ENCODE measurements around the gene BLZF1. TPM values are rescaled to one million over a fixed set of nuclear protein-coding genes. Genes with fewer than 3 reads are reported as not detected.
"Not testable (repeated sequence)": the region's sequence is repeated elsewhere in the genome, so short reads cannot be mapped to it uniquely, and the experiment has no call there.

The BLZF1 gene
- total and polyA plus RNA-seq, 4 donors, result 14.9 to 27.3 (median 26.6) TPM

GRCh38 chr1:169368406-169368769, 393 bp downstream of the BLZF1 start:
- intact Hi-C loops (cut with DNase I), result loop anchor here in 1 of 2 donors (5.0 kb wide), 1 partner anchor 119 kb away; the partner anchor contains the start of gene SLC19A2
- H3K36me3 ChIP-seq (ENCODE audit: control insufficient read depth in 1 of 2, insufficient read depth in 2 of 2, low read length in 1 of 2), result no peaks in the 10 kb centered on the region
- peak overlapping the region in 1 of 2 donors; percentile 71 for H3K27ac ChIP-seq (ENCODE audit: low read depth in 1 of 2, low read length in 2 of 2)
- ATAC-seq (ENCODE audit: low FRiP score) (peak; percentile 23), DNase-seq (peak in 1 of 2 donors; percentile 63)
- H3K9me3 ChIP-seq (ENCODE audit: control insufficient read depth, low read length), result no peaks in the 10 kb centered on the region
- WGBS, 2 donors, result 0 to 1% methylated on average over 16 of the region's 16 CpGs
- peak overlapping the region; percentile 52 to 99 for H3K4me3 ChIP-seq (ENCODE audit: low read length in 2 of 2)
- H3K4me1 ChIP-seq (ENCODE audit: control insufficient read depth in 1 of 2, insufficient read depth in 2 of 2, low read length in 2 of 2), result peaks cover 0 to 14% of the 10 kb centered on the region in 2 donors
- H3K27me3 ChIP-seq (ENCODE audit: control insufficient read depth in 1 of 2, insufficient read depth in 2 of 2, low read length in 1 of 2), result no peaks in the 10 kb centered on the region

- WGBS, 2 donors, result 76 to 78% methylated on average over 1 of the region's 1 CpG
Observed at GRCh38 chr1:169371404-169371803, 3.4 kb downstream of the BLZF1 start.

GRCh38 chr1:169381162-169381561, 13.2 kb downstream of the BLZF1 start:
- DNase-seq (no peak), ATAC-seq (ENCODE audit: low FRiP score) (no peak)
- no peaks in the 10 kb centered on the region for H3K4me1 ChIP-seq (ENCODE audit: control insufficient read depth in 1 of 2, insufficient read depth in 2 of 2, low read length in 2 of 2)
- intact Hi-C loops (cut with DNase I), result no loop called here
- no peak overlapping the region for H3K27ac ChIP-seq (ENCODE audit: low read depth in 1 of 2, low read length in 2 of 2)
- no peaks in the 10 kb centered on the region for H3K9me3 ChIP-seq (ENCODE audit: control insufficient read depth, low read length)
- no peaks in the 10 kb centered on the region for H3K27me3 ChIP-seq (ENCODE audit: control insufficient read depth in 1 of 2, insufficient read depth in 2 of 2, low read length in 1 of 2)
- peaks cover 4% of the 10 kb centered on the region in 2 donors for H3K36me3 ChIP-seq (ENCODE audit: control insufficient read depth in 1 of 2, insufficient read depth in 2 of 2, low read length in 1 of 2)
- no peak overlapping the region for H3K4me3 ChIP-seq (ENCODE audit: low read length in 2 of 2)

More at GRCh38 chr1:169371404-169371803, 3.4 kb downstream of the BLZF1 start:
- no peak overlapping the region for H3K4me3 ChIP-seq (ENCODE audit: low read length in 2 of 2)
- ATAC-seq (ENCODE audit: low FRiP score) (no peak), DNase-seq (no peak)
- H3K36me3 ChIP-seq (ENCODE audit: control insufficient read depth in 1 of 2, insufficient read depth in 2 of 2, low read length in 1 of 2), result peaks cover 0 to under 1% of the 10 kb centered on the region in 2 donors
- intact Hi-C loops (cut with DNase I), result no loop called here
- H3K4me1 ChIP-seq (ENCODE audit: control insufficient read depth in 1 of 2, insufficient read depth in 2 of 2, low read length in 2 of 2), result peaks cover 0 to 14% of the 10 kb centered on the region in 2 donors
- H3K27me3 ChIP-seq (ENCODE audit: control insufficient read depth in 1 of 2, insufficient read depth in 2 of 2, low read length in 1 of 2), result no peaks in the 10 kb centered on the region
- H3K27ac ChIP-seq (ENCODE audit: low read depth in 1 of 2, low read length in 2 of 2), result no peak overlapping the region
- no peaks in the 10 kb centered on the region for H3K9me3 ChIP-seq (ENCODE audit: control insufficient read depth, low read length)

GRCh38 chr1:169383449-169383848, 15.5 kb downstream of the BLZF1 start:
- no peak overlapping the region for H3K4me3 ChIP-seq (ENCODE audit: low read length in 2 of 2)
- no peak for DNase-seq
- no peak overlapping the region for H3K27ac ChIP-seq (ENCODE audit: low read depth in 1 of 2, low read length in 2 of 2)
- H3K9me3 ChIP-seq (ENCODE audit: control insufficient read depth, low read length), result no peaks in the 10 kb centered on the region
- H3K36me3 ChIP-seq (ENCODE audit: control insufficient read depth in 1 of 2, insufficient read depth in 2 of 2, low read length in 1 of 2), result peaks cover 3 to 4% of the 10 kb centered on the region in 2 donors
- WGBS, 2 donors, result 75 to 83% methylated on average over 4 of the region's 4 CpGs
- H3K27me3 ChIP-seq (ENCODE audit: control insufficient read depth in 1 of 2, insufficient read depth in 2 of 2, low read length in 1 of 2), result no peaks in the 10 kb centered on the region
- intact Hi-C loops (cut with DNase I), result no loop called here
- ATAC-seq (ENCODE audit: low FRiP score), result no peak
- H3K4me1 ChIP-seq (ENCODE audit: control insufficient read depth in 1 of 2, insufficient read depth in 2 of 2, low read length in 2 of 2), result no peaks in the 10 kb centered on the region

- DNase-seq (no peak), ATAC-seq (ENCODE audit: low FRiP score) (no peak)
- Histone ChIP-seq H3K36me3 (ENCODE audit: control insufficient read depth in 1 of 2, insufficient read depth in 2 of 2, low read length in 1 of 2) (peaks cover 5 to 11% of the 10 kb centered on the region in 2 donors), H3K9me3 (ENCODE audit: control insufficient read depth, low read length) (no peaks in the 10 kb centered on the region), H3K27me3 (ENCODE audit: control insufficient read depth in 1 of 2, insufficient read depth in 2 of 2, low read length in 1 of 2) (no peaks in the 10 kb centered on the region), H3K4me3 (ENCODE audit: low read length in 2 of 2) (no peak overlapping the region), H3K27ac (ENCODE audit: low read depth in 1 of 2, low read length in 2 of 2) (no peak overlapping the region), H3K4me1 (ENCODE audit: control insufficient read depth in 1 of 2, insufficient read depth in 2 of 2, low read length in 2 of 2) (no peaks in the 10 kb centered on the region)
- intact Hi-C loops (cut with DNase I), result no loop called here
Observed at GRCh38 chr1:169387399-169387798, 19.4 kb downstream of the BLZF1 start.

GRCh38 chr1:169390303-169390702, 22.3 kb downstream of the BLZF1 start:
- Histone ChIP-seq H3K4me1 (ENCODE audit: control insufficient read depth in 1 of 2, insufficient read depth in 2 of 2, low read length in 2 of 2) (no peaks in the 10 kb centered on the region), H3K36me3 (ENCODE audit: control insufficient read depth in 1 of 2, insufficient read depth in 2 of 2, low read length in 1 of 2) (peaks cover 4 to 13% of the 10 kb centered on the region in 2 donors), H3K9me3 (ENCODE audit: control insufficient read depth, low read length) (no peaks in the 10 kb centered on the region), H3K27ac (ENCODE audit: low read depth in 1 of 2, low read length in 2 of 2) (no peak overlapping the region), H3K4me3 (ENCODE audit: low read length in 2 of 2) (no peak overlapping the region), H3K27me3 (ENCODE audit: control insufficient read depth in 1 of 2, insufficient read depth in 2 of 2, low read length in 1 of 2) (no peaks in the 10 kb centered on the region)
- intact Hi-C loops (cut with DNase I), result no loop called here
- no peak for ATAC-seq (ENCODE audit: low FRiP score)
- no peak for DNase-seq

DNA sequence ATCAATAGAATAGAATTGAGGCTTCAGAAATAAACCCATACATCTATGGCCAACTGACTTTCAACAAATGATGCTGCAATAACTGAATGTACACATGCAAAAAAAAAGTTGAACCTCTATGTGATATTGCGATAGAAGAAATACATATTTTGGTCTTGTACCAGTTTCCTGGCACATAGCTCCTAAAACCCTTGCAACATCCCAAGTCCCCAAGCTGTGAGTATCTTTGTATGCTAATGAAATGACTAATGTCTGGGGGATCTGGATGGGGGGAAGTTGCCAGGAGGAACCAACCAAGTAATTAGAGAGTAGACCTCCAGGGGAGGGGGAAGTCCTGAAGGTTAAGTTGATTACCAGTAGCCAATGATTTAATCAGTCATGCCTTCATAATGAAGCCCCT, 24.4 kb downstream of the BLZF1 start:
- no peaks in the 10 kb centered on the region for H3K4me1 ChIP-seq (ENCODE audit: control insufficient read depth in 1 of 2, insufficient read depth in 2 of 2, low read length in 2 of 2)
- DNase-seq, result no peak
- intact Hi-C loops (cut with DNase I), result no loop called here
- no peak for ATAC-seq (ENCODE audit: low FRiP score)
- no peaks in the 10 kb centered on the region for H3K9me3 ChIP-seq (ENCODE audit: control insufficient read depth, low read length)
- H3K36me3 ChIP-seq (ENCODE audit: control insufficient read depth in 1 of 2, insufficient read depth in 2 of 2, low read length in 1 of 2), result peaks cover 4 to 12% of the 10 kb centered on the region in 2 donors
- H3K27ac ChIP-seq (ENCODE audit: low read depth in 1 of 2, low read length in 2 of 2), result no peak overlapping the region
- WGBS, 2 donors, result 96 to 97% methylated on average over 1 of the region's 1 CpG
- no peak overlapping the region for H3K4me3 ChIP-seq (ENCODE audit: low read length in 2 of 2)
- no peaks in the 10 kb centered on the region for H3K27me3 ChIP-seq (ENCODE audit: control insufficient read depth in 1 of 2, insufficient read depth in 2 of 2, low read length in 1 of 2)

GRCh38 chr1:169395955-169396354, 28.0 kb downstream of the BLZF1 start:
- intact Hi-C loops (cut with DNase I), result no loop called here
- DNase-seq (no peak), ATAC-seq (ENCODE audit: low FRiP score) (no peak)
- H3K27ac ChIP-seq (ENCODE audit: low read depth in 1 of 2, low read length in 2 of 2), result no peak overlapping the region
- no peaks in the 10 kb centered on the region for H3K4me1 ChIP-seq (ENCODE audit: control insufficient read depth in 1 of 2, insufficient read depth in 2 of 2, low read length in 2 of 2)
- no peaks in the 10 kb centered on the region for H3K27me3 ChIP-seq (ENCODE audit: control insufficient read depth in 1 of 2, insufficient read depth in 2 of 2, low read length in 1 of 2)
- H3K4me3 ChIP-seq (ENCODE audit: low read length in 2 of 2), result no peak overlapping the region
- H3K36me3 ChIP-seq (ENCODE audit: control insufficient read depth in 1 of 2, insufficient read depth in 2 of 2, low read length in 1 of 2), result peaks cover 4 to 12% of the 10 kb centered on the region in 2 donors
- WGBS, 2 donors, result 96 to 97% methylated on average over 3 of the region's 3 CpGs
- H3K9me3 ChIP-seq (ENCODE audit: control insufficient read depth, low read length), result no peaks in the 10 kb centered on the region

GRCh38 chr1:169402578-169402977, 34.6 kb downstream of the BLZF1 start:
- ATAC-seq (ENCODE audit: low FRiP score); H3K9me3 ChIP-seq (ENCODE audit: control insufficient read depth, low read length); H3K27me3 ChIP-seq (ENCODE audit: control insufficient read depth in 1 of 2, insufficient read depth in 2 of 2, low read length in 1 of 2); DNase-seq; H3K4me1 ChIP-seq (ENCODE audit: control insufficient read depth in 1 of 2, insufficient read depth in 2 of 2, low read length in 2 of 2); H3K36me3 ChIP-seq (ENCODE audit: control insufficient read depth in 1 of 2, insufficient read depth in 2 of 2, low read length in 1 of 2); H3K27ac ChIP-seq (ENCODE audit: low read depth in 1 of 2, low read length in 2 of 2); intact Hi-C loops (cut with DNase I); H3K4me3 ChIP-seq (ENCODE audit: low read length in 2 of 2): not testable (repeated sequence)
- WGBS, 2 donors, result 78 to 94% methylated on average over 1 of the region's 1 CpG

Data from aorta (tissue), 5 donors.